GM08714 (cell line): ENCODE data around the gene NFIC.
"Not testable (repeated sequence)": the region's sequence is repeated elsewhere in the genome, so short reads cannot be mapped to it uniquely, and the experiment has no call there.

Experiments used
- H3K4me3 ChIP-seq: fragments of 200-500 bp; sonication (Bioruptor generic); 2 replicates; pipeline ENCODE4 v1.5.1; 2014; ENCODE audit warnings: mild to moderate bottlenecking, low read length, inconsistent platforms
- ZNF274 ChIP-seq: IDR thresholded peaks from 2 replicates; pipeline ENCODE4 v1.6.1; 2012; ENCODE audit warnings: mild to moderate bottlenecking, low read depth, low read length

Gene NFIC

DNA sequence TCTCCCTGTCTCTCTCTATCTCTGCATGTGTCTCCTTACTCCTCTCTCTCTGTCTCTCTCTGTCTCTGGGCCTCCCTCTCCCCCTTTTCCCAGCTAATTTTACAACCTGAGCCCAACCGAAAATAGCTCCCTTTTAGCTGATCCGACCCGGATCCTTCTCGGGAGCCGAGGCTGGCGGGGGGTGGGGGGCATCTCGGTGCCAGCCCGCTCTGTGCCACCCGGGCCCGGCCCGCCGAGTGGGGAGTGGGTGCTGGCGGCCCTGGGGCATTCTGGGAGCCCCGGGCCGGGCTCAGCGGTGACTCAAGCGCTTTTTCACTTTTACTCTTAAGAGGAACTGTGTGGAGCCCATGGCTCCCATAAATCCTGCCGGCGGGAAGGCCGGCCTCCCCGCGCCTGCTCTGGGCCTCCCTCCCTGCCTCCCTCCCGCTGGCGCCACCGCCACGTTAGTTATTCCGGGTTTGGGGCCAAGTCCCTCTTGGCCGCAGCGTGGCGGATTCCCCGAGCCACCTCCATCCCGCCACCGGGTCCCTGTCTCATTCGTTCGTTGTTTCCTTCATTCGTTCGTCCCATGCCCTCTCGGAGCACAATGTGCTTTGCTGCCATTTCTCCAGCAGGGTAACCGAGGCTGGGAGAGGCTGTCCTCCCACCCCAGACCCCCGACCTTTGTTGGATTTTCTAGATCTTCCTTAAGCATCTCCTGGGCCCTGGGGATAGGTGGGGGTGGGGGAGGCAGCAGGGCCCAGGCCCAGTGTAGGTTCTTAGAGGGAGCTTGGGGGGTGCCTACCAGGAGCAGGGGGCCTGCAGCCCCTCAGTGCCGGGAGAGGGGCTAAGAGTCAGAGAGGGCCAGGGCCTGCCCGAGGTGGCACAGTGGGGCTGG is 3.2 kb downstream of the NFIC start:
- peak overlapping the region; percentile 83; the same call in 1 of the 2 replicates for H3K4me3 ChIP-seq
- TF ChIP-seq ZNF274, result no peak

DNA sequence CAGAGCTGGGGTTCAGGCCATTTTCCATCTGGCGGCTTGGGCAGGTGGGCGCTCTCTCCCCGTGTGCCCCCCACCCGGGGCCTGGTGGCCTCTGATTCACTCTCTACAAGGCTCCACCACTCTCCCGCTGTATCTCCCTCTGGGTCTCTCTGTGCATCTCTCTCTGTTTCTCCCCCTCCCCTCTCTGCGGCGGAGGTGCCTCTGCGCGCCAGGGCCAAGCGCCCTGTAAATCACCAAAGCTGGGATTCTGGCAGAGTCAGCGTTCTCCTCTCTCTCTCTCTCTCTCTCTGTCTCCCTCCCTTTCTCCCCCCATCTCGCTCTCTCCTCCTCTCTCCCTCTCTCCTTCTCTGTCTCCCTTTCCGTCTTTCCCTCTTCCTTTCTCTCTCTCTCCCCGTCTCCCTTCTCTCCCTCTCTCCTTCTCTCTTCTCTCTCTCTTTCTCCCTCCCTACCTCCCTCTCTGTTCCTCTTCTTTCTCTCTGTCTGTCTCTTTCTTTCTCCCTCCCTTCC is 3.9 kb downstream of the NFIC start:
- no peak for TF ChIP-seq ZNF274
- H3K4me3 ChIP-seq, result peak overlapping the region; percentile 83; the same call in 1 of the 2 replicates

DNA sequence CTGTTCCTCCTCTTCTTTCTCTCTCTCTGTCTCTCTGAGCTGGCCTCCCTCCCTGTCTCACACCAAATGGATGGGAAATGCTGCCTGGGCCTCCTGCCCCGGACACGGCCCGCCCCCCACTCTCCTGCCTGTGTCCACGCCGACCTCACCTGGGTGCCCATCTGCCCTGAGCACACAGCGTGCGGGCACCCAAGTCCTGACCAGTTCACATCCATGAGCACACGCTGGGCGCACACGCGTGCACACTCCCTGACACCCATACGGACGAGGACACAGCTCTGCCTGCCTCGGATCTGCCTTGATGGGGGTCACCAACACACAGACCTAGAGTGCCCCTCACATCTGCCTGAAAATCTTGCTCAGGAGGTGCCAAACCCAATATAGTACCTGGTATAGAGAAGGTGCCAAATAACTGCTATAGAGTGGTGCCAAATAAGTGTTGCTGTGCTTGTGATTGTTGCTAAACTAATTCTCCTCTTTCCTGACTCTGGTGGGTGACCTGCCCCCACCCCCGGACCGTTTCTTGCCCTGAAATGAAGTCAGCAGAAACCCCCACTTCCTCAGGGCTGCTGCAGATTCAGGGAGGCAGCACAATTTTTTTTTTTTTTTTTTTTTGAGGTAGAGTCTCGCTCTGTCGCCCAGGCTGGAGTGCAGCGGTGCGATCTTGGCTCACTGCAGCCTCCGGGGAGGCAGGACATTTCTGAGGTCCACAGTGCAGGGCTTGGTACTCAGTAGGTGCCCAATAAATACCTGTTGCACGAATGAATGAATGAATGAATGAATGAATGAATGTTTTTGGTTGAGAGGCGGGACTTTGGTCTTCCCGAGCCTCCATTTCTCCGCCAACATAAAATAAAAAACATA is 4.6 kb downstream of the NFIC start:
- no peak overlapping the region for H3K4me3 ChIP-seq
- TF ChIP-seq ZNF274, result no peak

DNA sequence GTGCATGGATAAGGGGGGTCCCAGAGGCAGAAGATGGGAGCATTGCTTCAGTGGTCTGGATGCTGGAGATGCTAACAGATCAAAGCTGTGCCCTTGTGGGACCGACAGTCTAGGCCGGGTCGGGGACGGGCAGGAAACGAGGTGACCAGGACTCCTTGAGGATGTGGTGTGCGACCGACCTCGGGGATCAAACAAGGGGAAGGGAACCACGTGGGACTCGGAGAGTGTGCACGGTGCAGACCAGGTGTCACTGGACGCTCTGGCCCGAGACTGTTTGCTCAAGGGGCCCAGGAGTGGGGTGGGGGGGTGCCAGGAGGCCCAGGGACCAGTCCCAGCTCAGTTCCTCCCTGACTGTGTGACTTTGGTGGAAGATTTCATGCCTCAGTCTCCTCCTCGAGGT is 6.0 kb downstream of the NFIC start:
- no peak overlapping the region for H3K4me3 ChIP-seq
- no peak for TF ChIP-seq ZNF274

DNA sequence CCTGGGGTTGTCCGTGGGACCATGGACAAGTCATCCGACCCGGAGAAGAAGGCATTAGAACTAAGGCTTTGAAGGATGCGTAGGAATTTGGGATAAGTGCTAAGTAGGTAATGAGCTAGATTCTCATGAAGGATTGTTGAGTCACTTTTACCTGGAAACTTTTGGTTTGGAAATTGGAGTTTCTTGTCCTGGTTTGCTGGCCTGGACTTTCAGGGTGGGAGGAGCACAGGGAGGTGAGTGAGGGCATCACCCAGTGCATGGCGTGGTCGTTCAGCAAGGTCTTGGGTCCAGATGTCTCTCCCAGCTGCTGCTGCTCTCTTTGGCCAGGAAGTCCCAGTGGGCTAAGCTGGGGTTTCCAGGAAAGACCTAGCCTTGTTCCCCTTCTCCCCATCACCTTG is 7.6 kb downstream of the NFIC start:
- no peak overlapping the region for H3K4me3 ChIP-seq
- no peak for TF ChIP-seq ZNF274

DNA sequence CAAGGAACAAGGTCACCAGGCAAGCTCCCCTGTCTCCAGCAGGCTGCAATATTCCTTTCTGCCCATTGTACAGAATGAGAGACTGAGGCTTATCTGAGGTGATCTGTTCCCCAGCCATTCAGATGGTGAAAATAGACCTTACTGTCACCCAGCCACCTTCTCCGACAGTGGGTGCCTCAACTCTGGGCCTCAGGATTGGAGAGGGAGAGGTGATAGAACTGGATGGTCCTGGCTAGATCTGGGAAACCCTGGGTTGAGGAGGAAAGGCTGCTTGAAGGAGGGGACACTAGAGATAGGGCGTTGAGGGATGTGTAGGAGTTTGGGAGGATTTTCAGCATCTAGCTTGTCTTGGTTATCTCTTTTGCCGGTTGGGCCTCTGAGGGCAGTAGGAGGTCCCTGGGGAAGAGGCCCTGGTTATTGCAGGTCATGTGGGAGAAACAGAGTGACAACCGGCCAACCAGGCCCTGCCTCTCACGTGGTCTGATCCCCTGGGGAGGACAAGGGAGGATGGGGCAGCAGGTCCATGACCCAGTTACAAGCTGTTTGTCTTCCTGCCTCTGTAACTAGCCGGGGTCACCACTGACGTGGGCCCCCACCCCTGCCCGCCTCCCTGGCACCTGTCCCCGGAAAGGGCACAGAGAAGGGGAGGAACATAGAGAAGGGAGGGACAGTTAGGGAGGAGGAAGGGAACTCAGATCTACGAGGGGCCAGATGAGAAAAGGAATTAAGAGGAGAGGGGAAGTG is 8.2 kb downstream of the NFIC start:
- H3K4me3 ChIP-seq, result no peak overlapping the region
- TF ChIP-seq ZNF274, result no peak

DNA sequence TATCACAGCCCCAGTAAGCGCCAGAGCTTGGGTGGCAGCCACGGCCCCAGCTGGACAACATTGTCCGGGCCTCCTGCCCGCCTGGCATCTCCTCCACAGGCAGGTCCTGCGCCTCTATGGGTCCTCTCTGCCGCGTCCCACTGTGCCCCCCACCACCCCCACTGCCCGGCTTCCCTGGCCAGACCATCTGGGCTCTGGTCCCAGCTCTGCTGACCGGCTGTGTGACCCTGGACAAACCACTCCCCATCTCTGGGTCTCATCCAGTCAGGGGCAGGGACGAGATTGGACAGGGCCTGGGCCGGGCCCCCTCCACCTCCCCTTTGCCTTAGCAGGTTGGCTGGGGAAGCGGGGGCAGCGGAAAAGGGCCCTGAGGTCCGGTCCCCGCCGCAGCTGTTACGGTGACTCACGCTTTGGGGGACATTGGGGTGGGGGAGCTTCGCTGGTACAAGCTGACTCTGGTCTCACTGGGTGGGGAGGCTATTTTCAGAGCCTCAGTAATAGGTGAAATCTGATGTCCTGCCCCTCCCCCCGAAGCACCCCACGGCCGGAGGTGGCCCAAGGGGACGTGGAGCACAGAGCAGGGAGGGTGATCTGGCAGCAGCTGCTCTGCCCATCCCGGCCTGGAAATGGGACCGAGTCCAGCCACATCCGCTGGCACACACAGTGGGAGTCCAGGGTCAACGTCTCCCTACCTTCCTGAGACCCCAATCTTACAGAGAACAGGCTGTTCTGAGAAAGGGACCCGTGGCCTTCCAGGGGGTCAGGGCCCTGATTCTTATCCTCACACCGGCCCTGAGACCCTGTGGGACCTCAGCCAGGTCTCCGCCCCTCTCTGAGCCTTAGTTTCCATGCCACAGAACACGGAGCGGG is 9.1 kb downstream of the NFIC start:
- H3K4me3 ChIP-seq, result no peak overlapping the region
- no peak for TF ChIP-seq ZNF274

DNA sequence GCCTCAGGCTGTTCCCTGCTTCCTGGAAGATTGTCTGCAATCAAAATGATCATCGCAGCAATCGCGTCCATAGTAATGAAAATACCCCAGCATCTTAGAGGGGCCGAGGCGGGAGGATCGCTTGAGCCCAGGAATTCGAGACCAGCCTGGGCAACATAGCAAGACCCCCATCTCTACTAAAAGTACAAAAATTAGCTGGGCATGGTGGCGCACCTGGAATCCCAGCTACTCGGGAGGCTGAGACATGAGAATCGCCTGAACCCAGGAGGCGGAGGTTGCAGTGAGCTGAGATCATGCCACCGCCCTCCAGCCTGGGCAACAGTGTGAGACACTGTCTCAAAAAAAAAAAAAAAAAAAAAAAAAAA is 9.7 kb downstream of the NFIC start:
- H3K4me3 ChIP-seq, result not testable (repeated sequence)

DNA sequence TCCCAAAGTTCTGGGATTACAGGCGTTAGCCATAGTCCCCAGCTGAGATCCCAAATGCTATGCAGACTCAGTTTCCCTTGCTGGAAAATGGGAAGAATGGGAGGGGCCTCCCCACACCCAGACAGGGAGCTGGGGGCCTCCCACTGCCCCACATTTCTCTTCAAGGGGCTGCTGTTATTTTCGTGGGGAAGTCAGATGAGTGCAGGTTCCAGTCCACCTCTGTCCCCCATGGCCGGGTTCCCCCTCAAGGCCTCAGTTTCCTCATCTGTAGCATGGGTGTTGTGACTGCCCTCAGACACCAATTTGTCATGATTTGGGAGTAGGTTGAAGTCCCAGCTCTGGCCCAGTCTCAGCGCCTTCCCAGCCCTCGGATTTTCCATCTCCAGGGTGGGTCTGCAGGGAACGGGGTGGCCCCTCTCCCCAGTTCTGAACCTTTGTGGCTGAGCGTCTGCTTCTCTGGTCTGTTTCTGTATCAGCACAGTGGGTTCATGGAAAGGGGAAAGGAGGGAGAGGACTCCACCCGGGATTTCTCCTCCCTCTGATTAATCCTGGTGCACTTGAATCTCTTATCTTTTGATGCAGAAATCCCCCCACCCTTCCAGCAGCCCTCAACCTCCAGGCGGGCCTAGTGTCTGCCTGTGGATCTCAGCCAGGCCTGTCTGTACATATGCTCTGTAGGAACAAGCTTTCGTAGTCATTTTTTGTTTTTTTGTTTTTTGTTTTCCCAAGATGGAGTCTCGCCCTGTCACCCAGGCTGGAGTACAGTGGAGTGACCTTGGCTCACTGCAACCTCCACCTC is 12.2 kb downstream of the NFIC start:
- TF ChIP-seq ZNF274, result no peak
- no peak overlapping the region for H3K4me3 ChIP-seq

DNA sequence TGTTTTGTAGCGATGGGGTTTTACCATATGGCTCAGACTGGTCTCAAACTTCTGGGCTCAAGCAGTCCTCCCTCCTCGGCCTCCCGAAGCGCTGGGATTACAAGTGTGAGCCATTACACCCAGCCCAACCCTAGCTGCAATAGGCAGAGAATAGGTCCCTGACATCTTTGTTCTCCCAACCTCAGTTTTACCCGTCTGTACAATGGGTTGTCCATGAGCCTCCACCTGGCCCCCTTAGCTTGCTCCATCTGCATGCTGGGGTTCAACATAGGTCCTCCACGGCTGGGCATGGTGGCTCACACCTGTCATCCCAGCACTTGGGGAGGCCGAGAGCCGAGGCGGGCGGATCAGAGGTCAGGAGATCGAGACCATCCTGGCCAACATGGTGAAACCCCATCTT is 14.4 kb downstream of the NFIC start:
- no peak for TF ChIP-seq ZNF274

DNA sequence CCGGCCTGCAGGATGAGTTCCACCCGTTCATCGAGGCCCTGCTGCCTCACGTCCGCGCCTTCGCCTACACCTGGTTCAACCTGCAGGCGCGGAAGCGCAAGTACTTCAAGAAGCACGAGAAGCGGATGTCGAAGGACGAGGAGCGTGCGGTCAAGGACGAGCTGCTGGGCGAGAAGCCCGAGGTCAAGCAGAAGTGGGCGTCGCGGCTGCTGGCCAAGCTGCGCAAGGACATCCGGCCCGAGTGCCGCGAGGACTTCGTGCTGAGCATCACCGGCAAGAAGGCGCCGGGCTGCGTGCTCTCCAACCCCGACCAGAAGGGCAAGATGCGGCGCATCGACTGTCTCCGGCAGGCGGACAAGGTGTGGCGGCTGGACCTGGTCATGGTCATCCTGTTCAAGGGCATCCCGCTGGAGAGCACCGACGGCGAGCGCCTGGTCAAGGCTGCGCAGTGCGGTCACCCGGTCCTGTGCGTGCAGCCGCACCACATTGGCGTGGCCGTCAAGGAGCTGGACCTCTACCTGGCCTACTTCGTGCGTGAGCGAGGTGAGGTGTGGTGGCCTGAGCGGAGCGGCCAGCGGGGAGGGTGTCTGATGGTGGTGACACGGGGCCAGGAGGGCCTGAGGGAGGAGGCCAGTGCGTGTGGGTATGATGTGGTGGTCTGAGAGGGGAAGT is 15.5 kb downstream of the NFIC start:
- no peak overlapping the region for H3K4me3 ChIP-seq
- no peak for TF ChIP-seq ZNF274

More for the DNA sequence above, 14.4 kb downstream of the NFIC start:
- no peak overlapping the region for H3K4me3 ChIP-seq

DNA sequence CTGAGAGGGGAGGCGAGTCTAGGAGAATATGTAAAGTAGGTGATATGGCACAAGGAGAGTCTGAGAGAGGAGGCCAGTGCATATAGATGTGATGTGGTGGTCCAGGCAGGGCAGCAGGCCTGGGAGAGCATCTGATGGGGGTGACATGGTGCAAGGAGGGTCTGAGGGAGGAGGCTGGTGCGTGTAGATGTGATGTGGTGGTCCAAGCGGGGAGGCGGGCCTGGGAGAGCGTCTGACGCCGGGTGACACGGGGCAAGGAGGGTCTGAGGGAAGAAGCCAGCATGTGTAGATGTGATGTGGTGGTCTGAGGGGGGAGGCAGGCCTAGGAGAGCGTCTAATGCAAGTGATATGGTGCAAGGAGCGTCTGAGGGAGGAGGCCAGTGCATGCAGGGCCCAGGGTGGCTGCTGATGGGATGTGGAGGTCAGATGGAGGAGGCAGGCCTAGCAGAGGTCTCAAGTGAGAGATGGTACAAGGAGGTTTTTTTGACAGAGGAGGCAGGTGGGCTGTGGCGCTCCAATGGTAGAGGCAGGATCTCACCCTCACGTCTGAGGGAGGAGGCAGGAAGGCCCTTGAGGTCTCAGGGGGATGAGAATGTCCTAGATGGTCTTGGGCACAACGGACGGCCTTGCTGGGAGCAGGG is 16.2 kb downstream of the NFIC start:
- H3K4me3 ChIP-seq, result no peak overlapping the region
- no peak for TF ChIP-seq ZNF274
